NK-92 treated with Interleukin-12 subunit alpha and Interleukin-12 subunit beta, amount 100 ng/mL, for 24 hours (cell line): ENCODE data around the gene KLHL26.

Experiments used
- DNase-seq: peaks from one replicate; lab custom pipeline; 2025; lab: John Stamatoyannopoulos, UW

The KLHL26 gene

DNA sequence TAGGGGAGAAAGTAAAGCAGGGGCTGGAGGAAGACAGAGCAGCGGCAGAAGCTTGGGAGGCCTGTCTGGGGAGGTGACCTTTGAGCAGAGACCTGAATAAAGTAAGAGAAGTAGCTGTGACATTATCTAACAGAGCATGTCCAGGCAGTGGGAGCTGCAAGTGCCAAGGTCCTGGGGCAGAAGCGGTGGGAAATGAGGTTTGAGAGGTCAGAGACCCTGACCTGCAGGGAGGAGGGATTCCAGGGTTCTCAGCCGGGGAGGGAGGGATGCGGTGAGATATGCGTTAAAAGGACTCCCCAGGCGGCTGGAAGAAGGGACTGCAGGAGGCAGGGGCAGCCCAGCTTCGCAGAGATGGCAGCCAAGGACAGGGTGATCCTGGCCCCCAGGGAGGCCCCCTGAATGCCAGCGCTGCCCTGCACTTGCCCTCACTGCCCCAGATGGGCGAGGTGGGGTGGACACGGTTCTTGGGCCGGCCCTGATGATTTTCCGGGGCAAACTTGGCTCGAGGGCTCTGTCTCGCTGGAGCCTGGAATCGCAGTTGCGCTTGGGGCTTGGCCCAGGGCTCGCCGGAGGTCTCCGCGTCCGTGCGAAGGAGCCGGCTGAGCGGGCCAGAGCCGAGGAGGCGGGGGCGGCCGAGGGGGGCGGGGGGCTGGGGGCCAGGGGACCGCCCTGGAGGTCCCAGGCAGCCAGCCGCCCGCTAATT is 33.4 kb upstream of the KLHL26 start:
- no peak for DNase-seq

GRCh38 chr19:18603958-18604819 is 32.6 kb upstream of the KLHL26 start:
- no peak for DNase-seq

DNA sequence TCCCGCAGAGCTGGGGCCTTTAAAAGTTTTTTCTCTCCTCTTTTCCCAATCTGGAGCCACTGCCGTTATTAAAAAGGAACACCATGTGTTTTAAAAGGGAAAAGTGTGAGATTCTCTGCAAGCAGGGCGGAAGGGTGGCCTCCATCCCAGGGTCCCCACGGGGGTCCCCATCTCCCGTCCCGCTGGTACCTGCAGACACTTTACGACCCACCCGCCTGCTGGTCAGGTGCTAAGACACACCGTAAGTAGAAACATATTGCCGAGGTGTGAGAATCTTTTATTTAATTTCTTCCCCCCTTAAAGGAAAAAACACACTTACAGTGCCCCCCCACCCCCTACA is 32.0 kb upstream of the KLHL26 start:
- DNase-seq = no peak

DNA sequence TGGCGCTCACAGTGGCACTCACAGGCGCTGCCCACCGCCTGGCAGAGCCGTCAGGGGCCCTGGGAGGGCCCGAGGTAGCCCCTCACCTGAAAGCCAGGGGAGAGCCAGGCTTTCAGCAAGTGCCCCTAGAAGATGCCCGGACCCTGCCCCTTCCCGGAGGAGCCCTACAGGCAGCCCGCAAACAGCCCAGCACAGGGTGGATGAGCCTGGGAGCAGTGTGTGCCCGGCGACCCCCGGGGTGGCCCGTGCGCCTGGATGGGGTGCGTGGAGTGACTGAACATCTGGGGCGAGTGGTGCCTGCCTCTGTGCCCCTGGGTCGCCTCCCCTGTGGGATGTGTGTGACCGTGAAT is 31.7 kb upstream of the KLHL26 start:
- no peak for DNase-seq

DNA sequence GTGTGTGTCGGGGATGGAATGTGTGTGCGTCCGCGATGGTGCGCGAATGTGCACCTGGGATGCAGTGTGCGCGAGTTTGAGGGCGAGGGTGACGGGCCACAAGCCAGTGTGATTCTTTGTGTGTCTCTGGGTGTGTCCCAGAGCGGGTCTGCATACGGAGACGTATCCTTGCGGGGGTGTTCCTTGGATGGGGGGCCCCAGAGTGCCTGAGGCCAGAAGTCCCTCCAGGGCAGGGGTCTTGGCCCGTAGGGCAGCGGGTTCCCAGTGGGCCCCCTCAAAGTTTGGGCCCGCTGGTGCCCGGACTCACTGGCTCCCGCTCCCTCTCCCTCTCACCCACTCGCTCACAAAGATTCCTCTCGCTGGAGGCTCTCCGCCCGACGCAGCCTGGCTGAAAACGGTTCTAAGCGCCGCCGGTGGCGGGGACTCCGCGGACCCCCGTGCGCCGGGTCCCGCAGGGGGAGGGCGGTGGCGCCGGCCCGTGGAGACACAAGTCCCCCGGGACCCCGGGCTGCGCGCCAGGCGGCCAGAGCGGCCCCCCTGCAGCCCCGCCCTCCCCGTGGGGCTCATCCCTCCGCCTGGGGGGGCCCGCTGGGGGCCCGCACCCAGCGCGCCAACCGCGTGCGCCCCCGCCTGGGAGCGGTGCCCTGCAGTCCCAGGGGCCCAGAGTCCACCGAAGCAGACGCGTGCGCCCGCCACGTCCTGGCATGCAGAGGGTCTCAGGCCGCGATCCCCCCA is 31.1 kb upstream of the KLHL26 start:
- DNase-seq = no peak

GRCh38 chr19:18606281-18607225 is 30.3 kb upstream of the KLHL26 start, which contains the start of gene CRLF1:
CRLF1 (minus strand) TSS chr19:18606799; CDS start chr19:18606656, 143 bp downstream.
- DNase-seq = no peak

GRCh38 chr19:18607226-18608101 is 29.4 kb upstream of the KLHL26 start:
- DNase-seq = no peak

DNA sequence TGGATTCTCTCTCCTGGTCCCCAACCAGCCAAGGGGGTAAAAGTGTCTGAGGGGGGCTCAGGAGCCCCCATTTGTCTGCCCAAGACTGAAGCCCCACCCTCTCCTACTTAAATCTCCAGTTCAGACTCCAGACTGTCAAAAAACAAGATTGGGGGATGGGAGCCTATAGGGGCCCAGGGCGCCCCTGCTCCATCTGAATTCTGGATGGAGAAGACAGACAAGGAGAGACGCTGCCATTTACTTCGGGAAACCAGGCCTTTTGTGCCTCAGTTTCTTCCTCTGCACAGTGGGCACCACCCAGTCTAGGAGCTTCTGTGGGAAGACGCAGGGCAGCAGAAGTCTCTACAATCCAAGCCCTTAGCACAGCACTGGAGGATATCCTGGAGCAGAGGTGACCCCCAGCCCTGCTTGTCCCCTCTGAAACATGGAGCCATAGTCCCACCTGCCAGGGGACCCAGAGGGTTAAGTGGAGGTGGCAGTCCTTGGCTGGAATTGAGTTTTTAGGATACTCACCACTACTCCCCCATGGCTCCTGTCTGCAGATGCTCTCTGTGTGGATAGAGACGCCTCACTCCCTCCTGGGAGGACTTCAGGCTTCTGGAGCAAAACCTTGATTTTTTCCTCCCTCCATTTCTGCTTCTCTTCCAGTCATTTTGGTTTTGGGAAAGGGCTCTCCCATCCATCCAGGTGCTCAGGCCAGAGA is 28.6 kb upstream of the KLHL26 start:
- DNase-seq = no peak

- DNase-seq = no peak
These were observed 27.8 kb upstream of the KLHL26 start for GRCh38 chr19:18608805-18609716.

DNA sequence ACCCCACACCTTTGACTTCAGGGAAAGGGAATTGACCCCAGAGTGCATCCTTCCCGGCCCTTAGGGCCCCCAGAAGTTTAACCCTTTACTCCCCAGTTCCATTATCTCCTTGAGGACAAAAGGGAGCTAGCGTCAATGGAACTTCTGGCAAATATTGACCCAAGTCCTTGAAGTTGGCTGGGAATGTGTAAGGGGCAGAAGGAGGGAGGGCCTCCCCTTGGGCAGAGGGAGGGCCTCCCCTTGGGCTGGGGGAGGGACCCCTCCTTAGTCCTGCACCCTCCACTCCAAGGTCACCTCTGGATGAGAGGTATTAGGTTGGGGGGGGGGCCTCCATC is 27.1 kb upstream of the KLHL26 start:
- no peak for DNase-seq

DNA sequence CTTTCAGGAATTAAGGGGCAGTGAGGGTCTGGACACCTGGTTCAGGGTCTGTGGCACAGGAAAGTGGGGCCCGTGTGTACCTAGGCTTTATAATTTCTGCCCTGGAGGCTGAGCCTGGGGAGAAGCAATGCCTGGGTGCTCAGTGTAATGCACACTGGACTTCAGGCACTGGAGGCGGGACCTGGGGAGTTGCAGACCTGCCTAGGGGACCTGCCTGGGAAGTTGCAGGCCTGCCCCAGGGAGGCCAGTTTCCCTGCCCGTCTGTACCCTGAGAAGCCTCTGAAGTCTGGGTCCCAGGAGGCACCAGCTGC is 26.6 kb upstream of the KLHL26 start:
- no peak for DNase-seq

DNA sequence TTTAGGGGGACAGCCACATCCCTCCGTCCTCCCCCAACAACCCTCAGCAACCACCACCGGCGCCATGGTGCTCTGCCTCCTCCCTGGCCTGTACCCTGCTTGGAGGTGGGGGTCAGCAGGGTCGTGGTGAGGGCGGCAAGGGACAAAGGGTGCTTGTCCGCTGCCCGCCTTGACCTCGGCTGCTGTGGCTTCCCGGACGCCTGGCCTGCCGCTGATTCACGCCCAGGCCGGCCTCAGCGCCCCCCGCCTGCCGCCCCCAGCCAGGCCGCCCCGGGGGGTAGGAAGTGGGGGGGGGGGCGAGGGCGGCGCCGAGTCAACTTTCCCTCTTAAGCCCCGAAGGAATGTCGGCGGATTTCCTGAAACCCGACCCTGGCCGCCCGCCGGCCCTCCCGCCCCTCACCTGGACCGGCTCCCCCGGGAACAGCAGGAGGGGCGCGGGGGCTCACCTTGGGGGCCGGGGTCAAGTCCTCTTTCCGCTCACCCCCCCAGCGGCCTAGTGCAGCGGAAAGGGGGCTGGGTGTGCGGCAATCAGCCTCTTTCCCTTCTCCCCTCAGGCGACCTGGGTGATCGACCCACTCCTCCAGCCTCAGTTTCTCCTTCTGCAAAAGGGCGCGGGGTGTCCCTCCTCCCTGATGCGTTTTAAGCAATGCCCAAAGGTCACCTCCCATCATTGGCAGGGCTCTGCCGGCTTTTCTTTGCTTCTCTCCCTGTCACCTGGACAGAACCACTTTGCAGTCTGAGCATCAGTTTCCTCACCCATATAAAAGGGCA is 26.1 kb upstream of the KLHL26 start:
- no peak for DNase-seq

- DNase-seq = no peak
These were observed 25.3 kb upstream of the KLHL26 start for GRCh38 chr19:18611327-18612050.

DNA sequence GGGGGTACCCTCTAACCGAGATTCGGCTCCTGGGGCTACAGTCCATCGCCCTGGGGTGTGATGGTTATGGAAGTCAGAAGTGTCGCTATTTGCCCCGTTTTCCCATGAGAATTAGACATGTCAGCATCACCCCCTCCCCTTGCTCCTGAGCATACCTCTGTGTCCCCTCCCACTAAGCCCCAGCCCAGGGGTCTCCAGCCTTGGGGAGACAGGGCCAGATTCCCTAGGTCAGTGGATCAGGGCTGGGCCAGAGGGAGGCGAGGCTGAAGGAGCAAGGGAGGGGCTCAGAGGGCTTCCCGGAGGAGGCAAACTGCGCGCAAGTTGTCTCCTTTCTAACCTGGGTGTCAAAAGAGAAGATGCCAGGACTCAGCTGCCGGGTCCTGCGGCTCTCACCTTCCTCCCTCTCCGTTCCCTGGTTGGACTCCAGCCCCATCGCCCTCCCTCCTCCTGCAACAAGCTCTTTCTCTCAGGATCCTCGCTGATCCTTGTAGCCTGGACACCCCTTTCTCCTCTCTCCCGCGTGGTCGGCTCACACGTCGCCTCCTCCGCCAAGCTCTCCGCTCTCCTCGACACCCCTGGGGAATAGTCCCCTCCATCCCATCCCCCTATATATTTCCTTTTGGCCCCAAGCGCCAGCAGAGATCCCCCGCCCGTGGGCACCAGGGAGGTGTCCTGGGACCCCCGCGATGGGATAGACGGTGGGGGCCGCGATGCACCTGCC is 24.6 kb upstream of the KLHL26 start:
- no peak for DNase-seq

- no peak for DNase-seq
These were observed 23.8 kb upstream of the KLHL26 start, which contains the start of gene TMEM59L for GRCh38 chr19:18612772-18613588. TMEM59L (plus strand) TSS chr19:18612870; CDS start chr19:18612959, 89 bp downstream.

DNA sequence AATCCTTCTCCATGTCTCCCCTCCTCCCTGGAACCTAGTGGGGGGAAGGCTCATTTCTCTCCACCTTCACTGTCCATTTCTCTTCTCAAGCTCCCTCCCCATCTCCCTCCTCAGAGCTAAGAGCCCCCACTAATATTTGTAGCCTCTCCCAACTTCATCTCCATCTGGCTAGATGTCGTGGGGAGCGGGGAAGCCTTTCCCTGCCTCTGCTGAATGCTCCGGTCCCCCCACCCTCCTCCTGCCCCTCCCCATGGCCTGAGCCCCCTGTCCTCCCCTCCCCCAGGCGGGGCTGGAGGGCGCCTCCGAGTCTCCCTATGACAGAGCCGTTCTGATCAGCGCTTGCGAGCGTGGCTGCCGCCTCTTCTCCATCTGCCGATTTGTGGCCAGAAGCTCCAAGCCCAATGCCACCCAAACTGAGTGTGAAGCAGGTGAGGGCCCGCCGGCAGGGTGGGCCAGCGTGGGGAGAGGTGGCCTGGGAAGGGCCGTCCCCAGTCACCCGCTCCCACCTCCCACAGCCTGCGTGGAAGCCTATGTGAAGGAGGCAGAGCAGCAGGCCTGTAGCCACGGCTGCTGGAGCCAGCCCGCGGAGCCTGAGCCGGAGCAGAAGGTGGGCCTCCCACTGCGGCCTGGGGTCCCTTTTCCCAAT is 23.1 kb upstream of the KLHL26 start:
- DNase-seq = no peak
